HG03060 (cell line): ENCODE measurements around the gene DNER.

Source experiments
- ATAC-seq: cut with Tn5 transposase; IDR thresholded peaks from one replicate; pipeline ENCODE4 v1.9.1; 2021; ENCODE audit warnings: low read depth, moderate number of reproducible peaks; ENCODE audit not compliant: unreplicated experiment

DNER gene

GRCh38 chr2:229675569-229675968, 38.8 kb downstream of the DNER start:
- no peak for ATAC-seq

- no peak for ATAC-seq
Measured at GRCh38 chr2:229674830-229675530, 39.4 kb downstream of the DNER start.

DNA sequence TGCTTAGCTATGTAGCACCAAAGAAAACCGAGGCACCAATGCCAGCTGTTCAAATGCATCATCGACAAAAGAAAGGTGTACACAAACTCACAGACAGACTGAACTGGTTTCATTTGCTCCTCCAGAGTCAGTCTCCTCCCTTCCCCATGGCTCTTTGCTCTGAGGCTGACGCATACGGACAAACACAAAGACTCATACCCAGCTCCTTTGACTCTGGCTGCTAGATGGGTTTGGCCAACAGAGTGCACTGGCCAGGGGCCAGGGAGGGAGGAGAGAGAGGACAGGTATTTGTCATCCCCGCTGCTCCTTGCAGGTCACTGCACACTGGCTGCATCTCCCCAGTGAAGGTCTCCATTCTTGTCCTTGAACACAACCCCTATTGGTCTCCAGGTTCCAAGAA, 40.7 kb downstream of the DNER start:
- no peak for ATAC-seq

- ATAC-seq = no peak
Measured at GRCh38 chr2:229672021-229672420, 42.3 kb downstream of the DNER start.

- no peak for ATAC-seq
Measured at GRCh38 chr2:229669841-229670240, 44.5 kb downstream of the DNER start.

DNA sequence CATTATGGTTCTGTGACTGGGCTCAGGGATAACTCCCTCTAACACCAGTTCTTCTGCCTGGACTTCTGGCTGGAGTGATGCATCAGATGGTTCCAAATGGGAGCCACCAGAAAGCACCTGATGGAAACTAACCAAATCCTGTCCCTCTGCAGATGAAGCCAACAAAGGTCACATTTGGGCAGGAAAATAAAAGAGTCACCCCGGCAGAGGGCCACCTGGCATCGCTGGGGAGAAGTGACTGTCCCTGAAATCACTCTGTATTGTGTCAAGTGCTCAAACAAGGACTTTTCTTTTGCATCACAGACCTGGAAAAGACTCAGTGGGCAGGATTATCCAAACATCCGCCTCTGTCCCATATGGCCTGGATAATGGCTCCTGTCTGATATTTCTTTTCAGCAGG, 47.5 kb downstream of the DNER start:
- no peak for ATAC-seq

GRCh38 chr2:229665158-229665557, 49.2 kb downstream of the DNER start:
- no peak for ATAC-seq

GRCh38 chr2:229661478-229661877, 52.9 kb downstream of the DNER start:
- ATAC-seq = no peak

- ATAC-seq = no peak
Measured at GRCh38 chr2:229660951-229661350, 53.4 kb downstream of the DNER start.

- no peak for ATAC-seq
Measured at GRCh38 chr2:229660391-229660790, 54.0 kb downstream of the DNER start.

GRCh38 chr2:229658004-229658403, 56.4 kb downstream of the DNER start:
- ATAC-seq = no peak

DNA sequence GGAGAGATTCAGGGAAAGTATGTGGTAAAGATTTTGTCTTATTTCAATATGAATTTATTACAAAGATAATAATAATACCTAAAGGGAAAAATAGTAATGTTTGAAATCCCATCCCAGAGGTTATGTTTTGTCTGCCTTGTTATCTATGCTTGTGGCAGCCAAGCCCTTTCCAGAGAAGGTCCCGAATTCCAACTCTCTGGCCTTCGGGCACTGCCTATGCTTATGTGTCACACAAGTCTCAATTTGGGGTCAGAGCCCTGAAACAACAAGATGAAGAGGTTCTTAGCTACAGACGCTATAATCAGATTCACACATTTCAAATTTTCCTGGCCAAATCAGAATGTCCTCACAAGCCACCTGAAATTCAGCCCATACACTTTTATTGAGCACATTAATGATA, 59.9 kb downstream of the DNER start:
- ATAC-seq = no peak

- ATAC-seq = no peak
Measured at GRCh38 chr2:229653531-229653930, 60.8 kb downstream of the DNER start.

DNA sequence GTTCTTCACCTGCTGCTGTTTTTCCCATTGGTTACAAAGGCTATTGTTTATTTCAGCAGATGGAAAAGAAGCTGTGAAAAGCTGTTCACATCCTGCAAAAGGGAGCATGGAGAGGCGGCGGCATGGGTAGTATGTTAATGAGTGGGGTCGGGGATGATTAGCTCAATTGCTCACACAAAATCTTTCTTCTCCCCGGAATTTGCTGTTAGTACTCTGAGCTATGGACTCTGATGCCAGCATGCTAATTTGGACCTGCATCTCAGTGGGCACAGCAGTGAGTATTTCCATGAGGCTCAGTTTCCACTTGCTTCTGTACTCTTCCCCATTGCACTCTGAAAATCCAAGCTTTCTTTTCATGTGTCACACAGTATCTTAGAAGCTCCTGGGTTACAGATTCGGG, 61.6 kb downstream of the DNER start:
- ATAC-seq = no peak

DNA sequence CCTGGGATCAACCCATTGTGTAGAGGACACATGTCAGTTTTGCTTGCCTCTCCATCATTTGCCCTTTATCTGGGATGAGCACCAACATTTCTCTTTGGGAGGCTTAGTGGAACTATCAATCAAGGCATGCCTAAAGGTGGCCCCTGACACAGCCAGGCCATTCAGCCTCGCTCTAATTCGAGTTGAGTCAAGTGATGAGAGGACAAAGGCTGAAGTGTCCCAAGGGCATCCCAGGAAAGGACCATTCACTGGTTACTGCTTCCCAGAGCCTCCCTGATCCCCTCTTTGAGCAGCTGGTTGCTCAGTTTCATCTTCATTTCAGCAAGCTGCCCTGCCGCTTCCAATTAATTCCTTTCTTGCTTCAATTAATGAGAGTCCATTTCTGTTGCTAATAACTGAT, 63.5 kb downstream of the DNER start:
- no peak for ATAC-seq

- no peak for ATAC-seq
Measured at GRCh38 chr2:229650059-229650458, 64.3 kb downstream of the DNER start.

- ATAC-seq = no peak
Measured at GRCh38 chr2:229646186-229646723, 68.1 kb downstream of the DNER start.

- ATAC-seq = no peak
Measured at GRCh38 chr2:229642371-229642770, 72.0 kb downstream of the DNER start.

DNA sequence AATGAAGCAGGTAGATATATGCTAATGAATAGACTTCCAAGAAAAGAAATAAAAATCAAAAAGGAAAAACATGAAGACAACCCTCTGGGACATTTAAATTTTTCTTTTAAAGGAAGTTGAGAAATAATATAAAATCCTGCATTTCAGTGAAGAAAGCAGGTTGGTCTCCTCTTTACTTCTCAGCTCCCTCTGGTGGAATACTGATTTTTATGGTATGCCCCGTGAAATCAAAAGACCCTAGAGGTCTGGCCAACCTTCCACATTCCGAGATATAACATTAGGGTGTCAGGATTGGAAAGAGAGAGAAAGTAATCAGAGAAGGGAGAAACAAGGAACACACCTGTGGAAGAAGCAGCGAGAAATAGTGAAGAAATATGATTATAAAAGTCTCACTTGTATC, 72.7 kb downstream of the DNER start:
- no peak for ATAC-seq

DNA sequence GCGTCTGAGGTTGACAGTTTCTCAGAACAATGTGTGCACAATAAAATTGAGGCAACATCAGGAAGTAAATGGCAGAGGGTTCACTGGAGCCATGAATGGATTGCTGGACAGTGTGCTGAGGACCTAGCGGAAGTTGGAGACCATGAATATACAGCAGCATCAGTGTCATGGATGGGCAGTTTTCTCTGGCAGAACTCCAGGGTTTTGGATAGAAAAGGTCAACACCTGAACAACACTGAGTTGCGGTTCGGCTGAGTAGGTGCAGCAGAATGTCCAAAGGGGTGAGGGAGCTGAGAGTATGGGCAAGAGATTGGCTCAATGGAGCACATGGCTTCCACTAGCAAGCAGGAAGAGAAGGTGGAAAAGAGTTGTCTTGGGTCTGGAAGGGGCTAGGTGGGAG, 73.7 kb downstream of the DNER start:
- no peak for ATAC-seq

DNA sequence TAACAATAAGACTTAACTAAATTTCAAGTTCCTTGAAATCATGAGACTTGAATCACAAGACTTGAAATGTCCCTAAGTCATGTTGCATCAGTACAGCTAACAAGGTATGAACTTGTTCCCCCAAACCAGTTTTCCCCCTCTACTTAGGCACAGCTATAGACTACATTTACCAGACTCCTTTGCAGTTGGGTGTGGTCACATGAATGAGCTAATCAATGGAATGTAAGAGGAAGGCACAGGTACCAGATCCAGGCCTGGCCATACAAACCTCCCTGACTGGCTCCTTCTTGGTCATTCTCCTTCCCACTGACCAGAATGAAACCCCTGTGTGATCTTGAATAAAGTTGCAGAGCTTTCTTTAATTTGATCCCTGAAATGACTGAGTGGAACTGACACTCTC, 77.8 kb downstream of the DNER start:
- no peak for ATAC-seq

DNA sequence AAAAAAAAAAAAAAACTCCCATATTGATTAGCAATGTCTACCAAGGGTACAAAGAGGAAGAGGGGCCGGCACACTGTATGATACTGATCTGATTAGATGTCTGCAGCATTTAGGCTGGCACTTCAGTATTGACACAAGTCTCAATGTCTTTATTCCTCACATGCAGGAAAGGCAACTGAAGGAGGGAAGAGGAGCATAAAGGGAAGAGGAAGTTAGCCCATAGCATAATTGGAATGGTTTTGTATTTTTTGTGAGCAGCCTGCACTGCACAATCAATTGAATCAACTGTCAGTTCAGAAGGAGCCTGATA, 79.0 kb downstream of the DNER start:
- no peak for ATAC-seq
